NCI-H1930 (cell line): ENCODE measurements around the gene MRPL14.
"Not testable (repeated sequence)": the region's sequence is repeated elsewhere in the genome, so short reads cannot be mapped to it uniquely, and the experiment has no call there.

ENCODE experiments used
- DNase-seq, 2 experiments: peaks; one replicate each; lab custom pipeline; 2025; lab: John Stamatoyannopoulos, UW

Gene MRPL14

GRCh38 chr6:44149369-44150012 is 22.2 kb upstream of the MRPL14 start:
- no peak for DNase-seq

- DNase-seq = no peak
These were observed 21.1 kb upstream of the MRPL14 start for GRCh38 chr6:44148306-44148705.

GRCh38 chr6:44147256-44147655 is 20.0 kb upstream of the MRPL14 start:
- no peak for DNase-seq

GRCh38 chr6:44146685-44147084 is 19.4 kb upstream of the MRPL14 start:
- DNase-seq = no peak

GRCh38 chr6:44145839-44146238 is 18.6 kb upstream of the MRPL14 start:
- no peak for DNase-seq

GRCh38 chr6:44144536-44144935 is 17.3 kb upstream of the MRPL14 start:
- not testable (repeated sequence) for DNase-seq

GRCh38 chr6:44143731-44144130 is 16.5 kb upstream of the MRPL14 start:
- no peak for DNase-seq

GRCh38 chr6:44142835-44143234 is 15.6 kb upstream of the MRPL14 start:
- no peak for DNase-seq

- no peak for DNase-seq
These were observed 12.1 kb upstream of the MRPL14 start for GRCh38 chr6:44139351-44139743.

GRCh38 chr6:44138717-44139350 is 11.6 kb upstream of the MRPL14 start:
- DNase-seq = no peak

GRCh38 chr6:44135875-44136274 is 8.6 kb upstream of the MRPL14 start:
- no peak for DNase-seq

GRCh38 chr6:44135173-44135758 is 8.0 kb upstream of the MRPL14 start:
- no peak for DNase-seq

- no peak for DNase-seq
These were observed 6.9 kb upstream of the MRPL14 start for GRCh38 chr6:44133981-44134711.

- peak in 1 of 2 experiments; percentile 8 for DNase-seq
These were observed 6.0 kb upstream of the MRPL14 start for GRCh38 chr6:44133003-44133931.

GRCh38 chr6:44132476-44132875 is 5.2 kb upstream of the MRPL14 start:
- DNase-seq = no peak

- DNase-seq = no peak
These were observed 4.6 kb upstream of the MRPL14 start for GRCh38 chr6:44131892-44132291.

- no peak for DNase-seq
These were observed 2.6 kb upstream of the MRPL14 start for GRCh38 chr6:44129841-44130322.

GRCh38 chr6:44128020-44128917 is 1.0 kb upstream of the MRPL14 start:
- no peak for DNase-seq

- DNase-seq = no peak
These were observed 717 bp downstream of the MRPL14 start for GRCh38 chr6:44126320-44127149.

- DNase-seq = no peak
These were observed 3.7 kb downstream of the MRPL14 start for GRCh38 chr6:44123544-44123943.
